ENCODE measurements around the gene HOXA2. TPM values are rescaled to one million over a fixed set of nuclear protein-coding genes. Genes with fewer than 3 reads are reported as not detected.

HOXA2 gene
- not detected in 2 replicates for total RNA-seq

- intact Hi-C loops (cut with micrococcal nuclease), result no loop called here
Measured at GRCh38 chr7:27102581-27103442, at the start of gene HOXA2. Gene HOXA2 (minus strand): TSS chr7:27102683. CDS start chr7:27102500, 183 bp downstream.

- intact Hi-C loops (cut with micrococcal nuclease), result loop anchor here (2.0 kb wide), 2 partner anchors 15 to 55 kb away; no protein-coding TSS in a partner anchor
Measured at GRCh38 chr7:27151341-27151930, 49.0 kb upstream of the HOXA2 start.

- intact Hi-C loops (cut with micrococcal nuclease), result loop anchor here (1.0 to 2.0 kb wide), 3 partner anchors 10 to 54 kb away; no protein-coding TSS in a partner anchor
Measured at GRCh38 chr7:27150568-27151340, 48.3 kb upstream of the HOXA2 start.

DNA sequence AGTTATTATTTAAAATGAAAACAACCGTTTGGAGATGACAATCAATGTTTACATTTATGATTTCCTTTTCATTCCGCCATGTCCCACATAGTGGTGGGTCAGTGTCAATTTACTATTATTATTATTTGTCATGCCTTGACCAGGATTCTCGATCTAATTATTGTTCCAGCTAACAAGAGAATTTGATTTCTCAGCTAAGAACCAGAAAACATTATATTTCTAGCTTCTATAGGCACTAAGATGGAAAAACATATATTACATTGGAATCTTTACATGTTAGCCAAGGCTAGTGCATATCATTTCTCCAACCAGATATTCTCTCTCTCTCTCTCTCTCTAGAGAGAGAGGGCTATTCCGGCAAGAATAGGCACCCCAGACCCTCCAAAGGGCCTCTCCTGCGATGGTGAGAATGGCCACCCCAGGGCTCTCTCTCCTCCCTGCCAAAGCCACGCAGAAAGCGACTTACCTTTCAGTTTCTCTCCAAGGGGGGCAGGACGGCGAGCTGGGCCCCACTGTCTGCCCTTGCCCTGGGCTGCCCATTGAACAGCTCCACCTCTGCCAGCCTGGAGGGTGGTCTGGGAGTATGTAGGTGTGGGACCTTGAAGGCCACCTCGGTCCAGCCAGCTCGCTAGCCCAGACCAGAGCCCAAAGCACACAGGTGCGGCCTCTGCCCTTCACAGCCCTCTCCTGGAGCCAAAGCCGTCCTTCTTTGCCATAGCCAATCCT, 47.5 kb upstream of the HOXA2 start:
- intact Hi-C loops (cut with micrococcal nuclease), result loop anchor here (1.0 to 2.0 kb wide), 3 partner anchors 10 to 53 kb away; no protein-coding TSS in a partner anchor

GRCh38 chr7:27148756-27149641, 46.5 kb upstream of the HOXA2 start:
- intact Hi-C loops (cut with micrococcal nuclease), result no loop called here

GRCh38 chr7:27148031-27148755, 45.7 kb upstream of the HOXA2 start:
- intact Hi-C loops (cut with micrococcal nuclease), result no loop called here

DNA sequence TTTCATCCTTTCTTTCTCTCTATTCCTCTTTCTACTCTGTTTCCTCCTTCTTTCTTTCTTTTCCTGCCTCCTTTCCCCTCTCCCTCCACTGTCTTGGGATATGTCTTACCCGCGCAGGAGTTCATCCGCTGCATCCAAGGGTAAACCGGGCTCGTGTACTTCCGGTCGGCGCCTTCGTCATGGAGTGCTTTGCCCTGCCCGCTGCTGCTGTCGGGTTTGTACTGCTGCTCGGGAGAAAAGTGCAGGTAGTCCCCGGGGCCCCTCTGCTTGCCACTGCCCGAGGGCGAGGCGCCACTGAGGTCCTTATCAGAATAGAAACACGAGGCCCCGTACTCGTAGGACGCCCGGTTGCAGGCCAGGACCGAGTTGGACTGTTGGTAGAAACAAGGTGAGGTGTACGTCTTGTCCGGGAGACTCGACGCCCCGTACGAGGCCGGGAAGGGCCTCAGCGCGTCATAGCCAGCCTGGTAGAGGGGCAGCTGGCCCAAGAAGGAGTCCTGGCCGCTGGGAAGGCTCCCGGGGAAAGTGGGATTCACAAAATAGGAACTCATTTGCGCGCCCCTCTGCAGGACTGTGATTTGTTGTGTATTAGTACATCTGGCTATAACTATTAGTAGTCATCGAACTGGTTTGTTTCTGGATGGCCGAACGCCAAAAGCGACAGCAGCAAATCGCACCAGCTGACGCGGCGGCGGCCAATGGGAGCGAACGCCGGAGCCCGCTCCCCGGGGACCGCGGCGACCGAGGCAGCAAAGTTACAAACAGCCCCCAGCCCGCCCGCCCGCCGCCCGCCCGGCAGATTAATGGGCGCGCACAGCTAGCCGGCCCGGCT, 44.9 kb upstream of the HOXA2 start, which contains the start of gene HOXA6:
TSS of gene HOXA6 (minus strand) at position 576 of the 832 bp plus-strand sequence. CDS start at position 551, 25 bp downstream.
- intact Hi-C loops (cut with micrococcal nuclease), result no loop called here

DNA sequence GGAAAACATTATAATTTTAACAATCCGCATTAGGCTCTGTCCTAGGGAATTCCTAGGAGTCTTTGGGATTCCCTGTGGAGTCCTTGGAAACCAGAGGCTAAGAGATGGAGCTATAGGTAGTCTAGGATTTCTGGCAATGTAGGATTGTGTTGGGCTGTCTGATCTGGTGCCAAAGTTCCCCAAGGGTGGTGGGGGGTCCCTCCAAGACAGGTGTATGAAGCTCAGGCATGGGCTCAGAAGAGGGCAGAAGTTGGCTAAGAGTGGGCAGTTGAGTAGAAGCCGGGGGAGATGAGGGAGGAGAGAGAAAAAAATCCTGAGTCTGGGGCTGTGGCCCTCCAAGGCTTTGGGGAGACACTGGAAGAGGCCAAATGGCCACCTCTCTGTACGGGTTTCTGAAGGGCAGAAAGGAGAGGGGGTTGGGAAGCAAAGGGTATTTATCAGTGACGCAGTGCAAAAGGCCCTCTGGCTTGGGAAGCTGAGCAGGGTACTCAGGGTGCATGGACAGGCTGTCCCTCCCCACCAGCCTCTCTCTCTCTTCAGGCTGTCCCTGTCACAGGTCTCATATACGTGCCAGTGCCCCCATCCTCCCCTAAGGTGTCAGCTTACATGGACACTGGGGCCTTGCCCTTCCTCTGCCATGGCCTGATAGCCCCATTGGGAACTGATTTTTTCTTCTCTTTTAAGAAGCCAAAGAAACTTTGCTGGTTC, 44.2 kb upstream of the HOXA2 start:
- intact Hi-C loops (cut with micrococcal nuclease), result no loop called here

DNA sequence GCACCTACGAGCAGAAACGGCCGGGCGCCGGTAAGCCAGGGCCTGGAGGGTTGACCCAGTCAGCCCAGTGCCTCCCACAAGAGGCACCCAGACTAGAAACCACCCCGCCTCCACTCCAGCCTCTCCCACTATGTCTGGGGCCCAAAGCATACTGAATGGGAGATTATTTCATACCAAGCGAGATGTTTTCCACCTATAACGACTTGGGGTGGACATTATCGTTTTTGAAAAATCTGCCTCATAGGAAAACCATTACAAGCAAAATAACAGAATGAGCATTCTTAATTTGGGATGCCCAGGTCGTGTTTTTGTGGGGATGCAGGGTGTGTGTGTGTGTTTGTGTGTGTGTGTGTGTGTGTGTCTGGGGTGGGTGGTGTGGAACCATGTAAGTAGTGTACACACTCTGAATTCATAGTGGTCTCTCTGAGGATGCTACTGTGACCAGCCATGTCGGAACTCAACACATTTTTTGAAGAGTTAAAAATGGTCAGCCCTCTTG, 43.5 kb upstream of the HOXA2 start:
- intact Hi-C loops (cut with micrococcal nuclease), result no loop called here

DNA sequence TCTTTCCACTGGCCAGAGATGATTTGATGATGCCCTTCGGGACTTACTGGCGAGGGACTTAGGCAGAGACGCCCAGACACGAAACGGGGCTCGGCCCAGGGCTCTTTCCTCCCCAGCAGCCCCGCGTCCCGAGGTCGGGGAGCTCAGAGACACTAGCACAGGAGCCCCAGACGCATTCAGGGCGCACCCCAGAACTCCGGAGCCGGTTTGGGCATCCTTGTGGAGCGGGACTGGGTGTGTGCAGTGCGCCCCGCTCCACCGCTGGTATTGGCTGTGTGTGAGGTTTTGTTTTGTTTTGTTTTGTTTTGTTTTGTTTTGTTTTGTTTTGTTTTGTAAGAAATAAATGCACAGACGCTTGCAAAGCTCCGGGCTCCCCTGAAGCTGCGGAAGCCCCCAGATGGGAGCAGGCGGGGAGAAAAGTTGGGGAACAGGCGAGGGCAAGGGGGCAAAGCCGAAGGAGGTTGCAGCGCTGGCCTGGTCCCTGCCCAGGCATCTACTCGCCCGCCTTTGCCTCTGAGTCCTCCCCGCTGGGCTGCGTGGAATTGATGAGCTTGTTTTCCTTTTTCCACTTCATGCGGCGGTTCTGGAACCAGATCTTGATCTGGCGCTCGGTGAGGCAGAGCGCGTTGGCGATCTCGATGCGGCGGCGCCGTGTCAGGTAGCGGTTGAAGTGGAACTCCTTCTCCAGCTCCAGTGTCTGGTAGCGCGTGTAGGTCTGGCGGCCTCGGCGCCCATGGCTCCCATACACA, 42.9 kb upstream of the HOXA2 start:
- intact Hi-C loops (cut with micrococcal nuclease), result no loop called here

DNA sequence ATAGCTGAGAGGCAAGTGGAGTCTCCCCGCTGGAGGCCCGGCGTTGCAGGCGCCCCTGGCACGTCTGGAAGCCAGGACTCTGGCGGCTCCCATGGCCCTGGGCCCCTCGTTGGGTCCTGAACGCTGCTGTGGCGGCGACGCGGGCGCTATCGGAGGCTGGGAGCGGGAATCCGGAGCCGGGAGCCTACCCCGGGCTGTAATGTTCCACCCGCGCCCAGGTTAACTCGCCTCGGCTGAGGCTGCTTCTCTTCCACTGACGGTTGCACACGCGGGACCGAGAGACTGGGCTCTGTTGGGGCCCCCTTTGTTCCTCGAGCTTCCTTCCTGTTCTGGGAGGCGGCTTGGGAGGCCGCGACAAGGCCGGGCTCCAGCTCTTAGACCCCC, 42.3 kb upstream of the HOXA2 start:
- intact Hi-C loops (cut with micrococcal nuclease), result no loop called here

DNA sequence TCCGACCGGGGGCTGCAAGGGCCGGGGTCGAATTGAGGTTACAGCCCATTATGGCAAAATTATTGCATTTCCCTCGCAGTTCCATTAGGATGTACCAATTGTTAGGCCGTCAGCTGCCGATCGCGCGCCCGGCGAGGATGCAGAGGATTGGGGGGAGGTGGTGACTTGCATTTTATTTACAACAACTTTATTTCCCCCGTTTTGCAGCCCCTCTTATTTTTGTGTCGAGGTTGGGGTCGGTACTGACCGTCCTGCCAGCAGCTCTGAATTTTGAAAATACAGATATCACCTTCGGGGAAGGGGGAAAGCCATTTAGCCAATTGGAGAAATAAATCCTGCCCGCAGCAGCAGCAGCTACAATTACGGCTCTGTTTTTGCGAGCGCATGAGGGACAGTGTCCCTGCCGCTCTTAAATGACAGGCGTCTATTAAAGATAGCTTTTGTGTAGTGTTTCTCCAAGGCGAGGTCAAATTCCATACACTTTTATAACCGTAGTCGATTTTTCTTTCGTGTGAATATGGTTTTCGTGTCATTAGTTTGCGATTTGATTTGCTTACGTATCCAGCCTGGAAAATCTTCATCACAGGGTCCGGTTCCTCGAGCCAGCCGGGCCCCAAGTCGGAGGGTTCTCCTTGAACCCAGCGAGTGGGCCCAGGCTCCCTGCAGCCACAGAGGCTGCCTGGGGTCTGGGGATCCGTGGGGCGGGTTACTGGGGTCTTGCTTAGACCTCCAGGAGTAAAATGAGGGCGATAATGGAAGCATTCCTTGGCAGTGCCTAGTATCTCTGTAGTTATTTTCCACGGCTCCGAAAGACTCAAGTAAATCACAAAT, 41.7 kb upstream of the HOXA2 start:
- intact Hi-C loops (cut with micrococcal nuclease), result no loop called here

DNA sequence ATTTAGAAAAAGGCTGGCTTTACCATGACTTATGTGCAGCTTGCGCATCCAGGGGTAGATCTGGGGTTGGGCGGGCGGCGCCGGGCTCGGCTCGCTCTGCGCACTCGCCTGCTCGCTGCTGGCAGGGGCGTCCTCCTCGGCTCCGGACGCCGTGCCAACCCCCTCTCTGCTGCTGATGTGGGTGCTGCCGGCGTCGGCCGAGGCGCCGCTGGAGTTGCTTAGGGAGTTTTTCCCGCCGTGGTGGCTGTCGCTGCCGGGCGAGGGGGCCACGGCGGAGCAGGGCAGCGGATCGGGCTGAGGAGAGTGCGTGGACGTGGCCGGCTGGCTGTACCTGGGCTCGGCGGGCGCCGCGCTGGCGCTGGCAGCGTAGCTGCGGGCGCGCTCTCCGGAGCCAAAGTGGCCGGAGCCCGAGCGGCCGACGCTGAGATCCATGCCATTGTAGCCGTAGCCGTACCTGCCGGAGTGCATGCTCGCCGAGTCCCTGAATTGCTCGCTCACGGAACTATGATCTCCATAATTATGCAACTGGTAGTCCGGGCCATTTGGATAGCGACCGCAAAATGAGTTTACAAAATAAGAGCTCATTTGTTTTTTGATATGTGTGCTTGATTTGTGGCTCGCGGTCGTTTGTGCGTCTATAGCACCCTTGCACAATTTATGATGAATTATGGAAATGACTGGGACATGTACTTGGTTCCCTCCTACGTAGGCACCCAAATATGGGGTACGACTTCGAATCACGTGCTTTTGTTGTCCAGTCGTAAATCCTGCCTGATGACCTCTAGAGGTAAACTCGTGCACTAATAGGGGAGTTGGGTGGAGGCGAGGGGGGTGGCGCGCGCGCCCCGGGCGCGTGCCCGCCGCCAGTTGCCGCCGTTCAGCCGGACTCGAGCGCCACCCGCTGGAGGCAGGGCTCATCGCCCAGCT, 40.8 kb upstream of the HOXA2 start, which contains the start of gene HOXA5:
TSS of gene HOXA5 (minus strand) at position 659 of the 927 bp plus-strand sequence. CDS start at position 585, 74 bp downstream.
- intact Hi-C loops (cut with micrococcal nuclease), result no loop called here

GRCh38 chr7:27142580-27143022, 40.1 kb upstream of the HOXA2 start:
- intact Hi-C loops (cut with micrococcal nuclease), result no loop called here

All from T-helper 2 cell treated with Interferon-gamma antibody and Interleukin-4, amounts not matched to agents 100 ng/mL and 5 ng/mL, for 36 hours (primary cell).